HG03280 (cell line): Measurements from ENCODE around the gene RNF168.
"Not testable (repeated sequence)": the region's sequence is repeated elsewhere in the genome, so short reads cannot be mapped to it uniquely, and the experiment has no call there.

Experiments used
- ATAC-seq: cut with Tn5 transposase; IDR thresholded peaks from one replicate; pipeline ENCODE4 v1.9.1; 2021; ENCODE audit warnings: mild to moderate bottlenecking, moderate library complexity; ENCODE audit not compliant: unreplicated experiment

The RNF168 gene

GRCh38 chr3:196514913-196515621 lies 11.5 kb upstream of the RNF168 start, which contains the start of gene SMCO1:
TSS of gene SMCO1 (minus strand) at chr3:196515346. CDS start at chr3:196515209, 137 bp downstream.
- no peak for ATAC-seq

DNA sequence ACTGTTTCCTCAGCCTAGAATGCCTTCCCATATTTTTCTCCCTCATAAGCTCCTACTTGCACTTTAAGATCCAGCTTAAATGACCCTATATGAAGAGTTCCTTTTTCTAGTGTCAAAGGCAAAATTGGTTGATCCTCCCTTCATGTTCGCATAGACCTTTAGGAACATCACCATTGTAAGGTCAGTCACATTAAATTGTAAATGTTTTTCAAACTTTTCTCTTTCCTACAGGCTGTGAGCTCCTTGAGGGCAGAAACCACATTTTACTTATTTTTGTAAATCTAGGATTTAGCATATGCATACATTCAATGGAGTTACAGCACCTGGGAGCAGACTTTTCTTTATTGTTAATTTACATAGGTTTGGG lies 10.8 kb upstream of the RNF168 start:
- ATAC-seq, result no peak

- ATAC-seq, result no peak
Measured at GRCh38 chr3:196513697-196514349, 10.3 kb upstream of the RNF168 start.

GRCh38 chr3:196511646-196512425 lies 8.3 kb upstream of the RNF168 start:
- not testable (repeated sequence) for ATAC-seq

- ATAC-seq, result not testable (repeated sequence)
Measured at GRCh38 chr3:196511108-196511507, 7.5 kb upstream of the RNF168 start.

- no peak for ATAC-seq
Measured at GRCh38 chr3:196506687-196507086, 3.1 kb upstream of the RNF168 start.

DNA sequence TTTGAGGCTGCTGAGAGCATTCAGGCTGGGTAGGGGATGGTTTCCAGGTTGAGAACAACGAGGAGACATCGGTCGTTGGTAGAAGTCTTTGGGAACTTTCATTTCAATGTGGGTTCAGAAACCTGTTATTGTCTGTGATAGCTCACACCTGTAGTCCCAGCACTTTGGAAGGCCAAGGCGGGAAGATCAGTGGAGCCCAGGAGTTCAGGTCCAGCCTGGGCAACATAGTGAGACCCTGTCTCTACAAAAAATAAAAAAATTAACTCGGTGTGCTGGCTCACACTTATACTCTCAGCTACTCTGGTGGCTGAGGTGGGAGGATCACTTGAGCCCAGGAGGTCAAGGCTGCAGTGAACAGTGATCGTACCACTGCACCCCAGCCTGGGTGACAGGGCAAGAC lies 988 bp upstream of the RNF168 start:
- ATAC-seq, result no peak

GRCh38 chr3:196504077-196504398 lies 470 bp upstream of the RNF168 start:
- not testable (repeated sequence) for ATAC-seq

DNA sequence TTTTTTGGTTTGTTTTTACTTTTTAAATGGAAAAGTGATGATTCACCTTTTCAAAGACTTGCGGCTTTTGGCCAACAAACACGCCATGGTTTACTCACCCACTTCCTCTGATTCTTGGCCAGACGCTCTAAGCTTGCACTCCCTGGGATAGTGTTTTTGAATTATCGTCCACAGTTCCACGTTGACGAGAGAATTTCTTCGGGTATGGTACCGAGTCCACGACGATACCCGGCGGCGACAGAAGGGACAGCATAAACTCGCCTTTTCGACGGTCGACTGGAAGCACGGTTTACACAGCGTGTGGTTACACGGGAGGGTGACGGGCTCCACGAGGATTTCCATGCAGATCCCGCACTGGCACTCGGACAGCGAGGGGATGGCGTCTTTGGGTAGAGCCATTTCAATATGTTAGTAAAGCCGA lies 783 bp downstream of the RNF168 start:
- peak; percentile 2 for ATAC-seq

- ATAC-seq, result no peak
Measured at GRCh38 chr3:196501316-196502044, 2.1 kb downstream of the RNF168 start.

GRCh38 chr3:196499807-196500524 lies 3.6 kb downstream of the RNF168 start:
- ATAC-seq, result no peak

DNA sequence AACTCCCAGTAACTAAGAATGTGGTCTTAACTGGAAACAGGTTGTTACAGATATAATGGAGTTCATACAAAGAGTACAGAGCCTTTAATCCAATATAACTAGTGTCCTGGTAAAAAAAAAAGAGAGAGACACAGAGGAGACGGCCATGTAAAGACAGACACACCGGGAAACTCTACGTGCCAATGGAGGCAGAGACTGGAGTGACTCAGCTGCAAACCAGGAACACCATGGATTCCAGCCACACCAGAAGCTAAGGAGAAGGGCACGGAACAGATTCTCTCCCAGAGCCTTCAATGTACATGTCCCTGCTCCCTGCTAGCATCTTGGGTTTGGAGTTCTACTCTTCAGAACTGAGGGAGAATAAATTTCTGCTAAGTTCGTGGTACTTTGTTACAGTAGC lies 4.5 kb downstream of the RNF168 start:
- no peak for ATAC-seq

DNA sequence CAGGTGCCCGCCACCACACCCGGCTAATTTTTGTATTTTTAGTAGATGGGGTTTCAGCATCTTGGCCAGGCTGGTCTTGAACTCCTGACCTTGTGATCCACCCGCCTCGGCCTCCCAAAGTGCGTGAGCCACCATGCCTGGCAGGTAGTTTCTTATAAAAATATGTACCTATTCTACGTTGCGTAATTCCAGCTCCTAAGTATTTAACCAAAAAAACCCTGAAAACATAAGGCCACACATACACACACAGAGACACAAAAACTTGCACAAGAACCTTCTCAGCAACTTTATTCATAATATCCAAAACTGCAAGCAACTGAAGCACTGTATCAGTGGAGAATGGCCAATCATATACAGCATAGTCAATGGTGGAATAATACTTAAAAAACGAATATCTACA lies 5.3 kb downstream of the RNF168 start:
- no peak for ATAC-seq

DNA sequence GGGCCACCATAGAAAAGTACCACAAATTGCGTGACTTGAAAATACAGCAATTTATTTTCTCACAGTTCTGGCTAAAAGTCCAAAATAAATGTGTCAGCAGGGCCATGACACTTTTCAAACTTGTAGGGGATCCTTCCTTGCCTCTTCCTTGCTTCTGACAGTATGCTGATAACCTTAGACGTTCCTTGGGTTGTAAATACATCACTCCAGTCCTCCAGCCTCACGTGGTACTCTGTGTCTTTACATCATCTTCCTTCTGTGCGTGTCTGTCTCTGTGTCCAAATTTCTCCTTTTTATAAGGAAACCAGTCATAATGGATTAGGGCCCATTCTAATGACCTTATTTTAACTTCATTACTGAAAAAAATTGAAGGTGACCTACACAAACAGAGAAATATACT lies 7.4 kb downstream of the RNF168 start:
- ATAC-seq, result no peak

DNA sequence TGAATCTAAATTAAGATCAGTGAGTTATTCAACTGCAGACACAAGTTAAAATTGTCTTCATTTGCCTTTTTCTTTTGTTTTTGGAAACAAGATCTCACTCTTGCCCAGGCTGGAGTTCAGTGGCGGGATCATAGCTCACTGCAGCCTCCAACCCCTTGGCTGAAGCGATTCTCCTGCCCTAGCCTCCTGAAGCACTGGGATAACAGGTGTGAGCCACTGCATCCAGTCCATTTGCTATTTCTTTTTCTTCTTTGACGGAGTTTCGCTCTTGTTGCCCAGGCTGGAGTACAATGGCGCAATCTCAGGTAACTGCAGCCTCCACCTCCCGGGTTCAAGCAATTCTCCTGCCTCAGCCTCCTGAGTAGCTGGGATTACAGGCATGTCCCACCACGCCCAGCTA lies 10.3 kb downstream of the RNF168 start:
- no peak for ATAC-seq

DNA sequence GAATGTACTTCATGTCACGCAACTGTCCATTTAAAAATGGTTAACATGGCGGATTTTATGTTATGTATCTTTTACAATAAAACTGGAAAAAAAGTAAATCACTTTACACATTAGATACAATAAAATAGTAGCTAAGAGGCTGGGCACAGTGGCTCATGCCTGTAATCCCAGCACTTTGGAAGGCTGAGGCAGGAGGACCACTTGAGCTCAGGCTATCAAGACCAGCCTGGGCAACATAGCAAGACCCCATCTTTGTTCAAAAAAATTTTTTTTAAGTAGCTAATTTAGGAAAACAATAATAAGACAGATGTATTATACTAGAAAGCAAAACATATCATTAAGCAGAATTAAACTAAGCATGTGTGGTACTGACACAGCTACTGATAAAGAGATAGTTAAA lies 11.5 kb downstream of the RNF168 start:
- no peak for ATAC-seq

- no peak for ATAC-seq
Measured at GRCh38 chr3:196489747-196490146, 13.8 kb downstream of the RNF168 start.

- no peak for ATAC-seq
Measured at GRCh38 chr3:196486263-196486662, 17.3 kb downstream of the RNF168 start.

- ATAC-seq, result no peak
Measured at GRCh38 chr3:196477678-196478077, 25.9 kb downstream of the RNF168 start.

GRCh38 chr3:196472286-196472685 lies 31.3 kb downstream of the RNF168 start:
- no peak for ATAC-seq

- ATAC-seq, result no peak
Measured at GRCh38 chr3:196471551-196471950, 32.0 kb downstream of the RNF168 start.
